A549 (cell line): ENCODE data around the gene DRAXIN. TPM values are rescaled to one million over a fixed set of nuclear protein-coding genes. Genes with fewer than 3 reads are reported as not detected.
A peak's percentile ranks its signal among the peaks of the same experiment; 100 is the strongest.

Experiments
- ATAC-seq, 2 experiments: fragments of 200-7000 bp in 1 of 2; fragments of >200 bp in 1 of 2; cut with Nextera tagmentation in 1 of 2; cut with Tn5 transposase in 1 of 2; 3 replicates each; pipeline versions ENCODE4 v1.8.0 to v1.9.1; 2018 to 2020; ENCODE audit warnings: mild to moderate bottlenecking in 1 of 2, moderate library complexity in 1 of 2
- CTCF ChIA-PET: fragments of 300-600 bp; sonication (Branson Sonifier 250); formaldehyde crosslinking; extraction: SDS; loops from one replicate; lab custom pipeline; 2021; ENCODE audit warnings: antibody characterized with exemption, inconsistent platforms; lab: Yijun Ruan, JAX
- POLR2A ChIA-PET: fragments of 350-600 bp; formaldehyde crosslinking; extraction: SDS; loops from one replicate; lab custom pipeline; 2021; ENCODE audit warnings: antibody characterized with exemption, inconsistent platforms; lab: Yijun Ruan, JAX
- DNase-seq, 2 experiments: peaks; one replicate each; pipeline versions ENCODE4 v3.0.0 to v3.0.0-alpha.2; 2011 to 2016; ENCODE audit warnings: low read depth in 1 of 2, low spot score in 1 of 2
- FAIRE-seq: peaks from 2 replicates; lab custom pipeline; 2011; peaks lifted over from hg19 to GRCh38; lab: Jason Lieb, UNC
- H3K27ac ChIP-seq, 2 experiments: fragments of >200 bp; sonication (Bioruptor Twin); formaldehyde crosslinking; 3 replicates each; pipeline ENCODE4 v1.5.1; 2016 to 2017
- H3K4me1 ChIP-seq: fragments of >200 bp; sonication (Bioruptor Twin); formaldehyde crosslinking; 3 replicates; pipeline ENCODE4 v1.6.1; 2016
- H3K4me2 ChIP-seq: fragments of >200 bp; sonication (Bioruptor Twin); formaldehyde crosslinking; 3 replicates; pipeline ENCODE4 v1.6.1; 2016
- H3K4me3 ChIP-seq: fragments of >200 bp; sonication (Bioruptor Twin); formaldehyde crosslinking; 3 replicates; pipeline ENCODE4 v1.5.1; 2016
- H3K9me3 ChIP-seq: fragments of >200 bp; sonication (Bioruptor Twin); formaldehyde crosslinking; 3 replicates; pipeline ENCODE4 v1.6.1; 2016
- CBX2 ChIP-seq: fragments of 200-600 bp; sonication (generic); IDR thresholded peaks from 2 replicates; pipeline ENCODE4 v1.6.1; 2016; ENCODE audit warnings: low read depth, mild to moderate bottlenecking, borderline replicate concordance
- CBX8 ChIP-seq: fragments of 200-600 bp; sonication (generic); IDR thresholded peaks from 2 replicates; pipeline ENCODE4 v1.6.1; 2016
- CEBPB ChIP-seq, 2 experiments: fragments of >200 bp in 1 of 2; sonication (Bioruptor Twin) in 1 of 2; formaldehyde crosslinking in 1 of 2; IDR thresholded peaks; 2 replicates each; pipeline ENCODE4 v1.6.1; 2012 to 2016
- CHD2 ChIP-seq: fragments of 150-350 bp; IDR thresholded peaks from 2 replicates; pipeline ENCODE4 v1.6.1; 2014; ENCODE audit warnings: low read length; ENCODE audit not compliant: partially characterized antibody
- CTCF ChIP-seq: fragments of >200 bp; sonication (Bioruptor Twin); formaldehyde crosslinking; IDR thresholded peaks from 3 replicates; pipeline ENCODE4 v1.5.1; 2016
- E2F6 ChIP-seq: IDR thresholded peaks from 2 replicates; pipeline ENCODE4 v1.6.1; 2012; ENCODE audit warnings: low read depth, borderline replicate concordance
- ESRRA ChIP-seq: fragments of 150-350 bp; IDR thresholded peaks from 2 replicates; pipeline ENCODE4 v1.6.1; 2014; ENCODE audit warnings: mild to moderate bottlenecking, low read length, borderline replicate concordance
- HEYL ChIP-seq: fragments of 250-450 bp; sonication (Bioruptor Pico); IDR thresholded peaks from 2 replicates; pipeline ENCODE4 v1.8.0; 2021; ENCODE audit warnings: mild to moderate bottlenecking, moderate library complexity
- HOXA7 ChIP-seq: fragments of 250-450 bp; sonication (Bioruptor Pico); IDR thresholded peaks from 2 replicates; pipeline ENCODE4 v1.5.0; 2020; ENCODE audit warnings: mild to moderate bottlenecking, moderate library complexity
- HOXB13 ChIP-seq: fragments of 250-450 bp; sonication (Bioruptor Pico); IDR thresholded peaks from 2 replicates; pipeline ENCODE4 v1.5.0; 2020; ENCODE audit warnings: low read depth, mild to moderate bottlenecking, moderate library complexity
- HOXB5 ChIP-seq: fragments of 250-450 bp; sonication (Bioruptor Pico); IDR thresholded peaks from 2 replicates; pipeline ENCODE4 v1.5.0; 2020; ENCODE audit warnings: mild to moderate bottlenecking, moderate library complexity
- JUN ChIP-seq, 2 experiments: fragments of >200 bp; sonication (Bioruptor Twin); formaldehyde crosslinking; IDR thresholded peaks; 2 replicates in 1 of 2; 3 replicates in 1 of 2; pipeline ENCODE4 v1.6.1; 2016 to 2017
- MAX ChIP-seq: IDR thresholded peaks from 2 replicates; pipeline ENCODE4 v1.6.1; 2012
- MAZ ChIP-seq: fragments of 150-350 bp; IDR thresholded peaks from 2 replicates; pipeline ENCODE4 v1.6.1; 2014; ENCODE audit warnings: antibody characterized with exemption, low read depth, low read length, borderline replicate concordance
- MYC ChIP-seq: IDR thresholded peaks from 2 replicates; pipeline ENCODE4 v1.6.1; 2012; ENCODE audit warnings: mild to moderate bottlenecking, inconsistent platforms, low read length, improper control_type of control experiment, borderline replicate concordance
- NR3C1 ChIP-seq: fragments of >200 bp; sonication (Bioruptor Twin); formaldehyde crosslinking; IDR thresholded peaks from 3 replicates; pipeline ENCODE4 v1.6.1; 2017
- PHF8 ChIP-seq: fragments of 200-600 bp; sonication (generic); IDR thresholded peaks from 2 replicates; pipeline ENCODE4 v1.6.1; 2016; ENCODE audit warnings: low read depth, mild to moderate bottlenecking, antibody characterized with exemption, moderate library complexity, borderline replicate concordance
- POLR2AphosphoS2 ChIP-seq: conservative IDR thresholded peaks from 2 replicates; pipeline ENCODE4 v1.6.1; 2012; ENCODE audit warnings: low read length, improper control_type of control experiment, inconsistent platforms
- RARB ChIP-seq: fragments of 250-450 bp; sonication (Bioruptor Pico); IDR thresholded peaks from 2 replicates; pipeline ENCODE4 v1.8.0; 2021; ENCODE audit warnings: mild to moderate bottlenecking, moderate library complexity
- RCOR1 ChIP-seq: fragments of 150-350 bp; IDR thresholded peaks from 2 replicates; pipeline ENCODE4 v1.6.1; 2014; ENCODE audit warnings: antibody characterized with exemption, low read length, low read depth
- RFX5 ChIP-seq: fragments of 450-650 bp; IDR thresholded peaks from 2 replicates; pipeline ENCODE4 v1.7.1; 2014; ENCODE audit warnings: antibody characterized with exemption, mild to moderate bottlenecking, moderate library complexity
- RNF2 ChIP-seq: fragments of 200-600 bp; sonication (generic); IDR thresholded peaks from 2 replicates; pipeline ENCODE4 v1.6.1; 2016; ENCODE audit warnings: low read depth, mild to moderate bottlenecking, antibody characterized with exemption, moderate library complexity, borderline replicate concordance
- SMC3 ChIP-seq: fragments of >200 bp; sonication (Bioruptor Twin); formaldehyde crosslinking; IDR thresholded peaks from 3 replicates; pipeline ENCODE4 v1.6.1; 2018; ENCODE audit warnings: inconsistent platforms
- TP53 ChIP-seq: fragments of 250-450 bp; sonication (Bioruptor Pico); IDR thresholded peaks from 2 replicates; pipeline ENCODE4 v1.5.0; 2021; ENCODE audit warnings: mild to moderate bottlenecking, moderate library complexity
- ZC3H11A ChIP-seq: fragments of 450-650 bp; IDR thresholded peaks from 2 replicates; pipeline ENCODE4 v1.6.1; 2014; ENCODE audit warnings: antibody characterized with exemption, mild to moderate bottlenecking
- ZFP36 ChIP-seq: fragments of 450-650 bp; IDR thresholded peaks from 2 replicates; pipeline ENCODE4 v1.6.1; 2014; ENCODE audit warnings: borderline replicate concordance; ENCODE audit not compliant: partially characterized antibody
- ZNF302 ChIP-seq: fragments of 250-450 bp; sonication (Bioruptor Pico); IDR thresholded peaks from 2 replicates; pipeline ENCODE4 v1.9.0; 2021; ENCODE audit warnings: inconsistent platforms, mild to moderate bottlenecking, moderate library complexity
- WGBS: methylation state at CpG from one replicate; pipeline ENCODE4 v1.1.6; 2017; ENCODE audit errors: missing lambda C conversion rate; 5-methylcytosine and 5-hydroxymethylcytosine counted together
- polyA plus RNA-seq, 4 experiments: library from polyadenylated mRNA; depleted of rRNA in 3 of 4; stranded (reverse); fragments of >200 nt; fragmentation: RNase III in 1 of 4; extraction: RNeasy Plus Mini Kit Qiagen cat#74134 plus additional on column Dnase treatment in 1 of 4; gene quantifications; 2 replicates in 3 of 4; 3 replicates in 1 of 4; pipeline ENCODE4 v1.2.3, GENCODE V29; 2011 to 2017
- TF ChIP-seq, protein P1 (sequence below): fragments of >200 bp; sonication (Bioruptor Twin); formaldehyde crosslinking; IDR thresholded peaks from 2 replicates; pipeline ENCODE4 v1.6.1; 2016
- TF ChIP-seq, protein P2 (sequence below): fragments of >200 bp; sonication (Bioruptor Twin); formaldehyde crosslinking; IDR thresholded peaks from 3 replicates; pipeline ENCODE4 v1.6.1; 2016
- TF ChIP-seq, protein P3 (sequence below): fragments of 150-350 bp; IDR thresholded peaks from 2 replicates; pipeline ENCODE4 v1.6.1; 2014; ENCODE audit warnings: low read depth, mild to moderate bottlenecking, low read length

Gene DRAXIN
- polyA plus RNA-seq, 2 of the 4 experiments (the other 2 are of a cell fraction) = 0.03 TPM; not detected in 1

DNA sequence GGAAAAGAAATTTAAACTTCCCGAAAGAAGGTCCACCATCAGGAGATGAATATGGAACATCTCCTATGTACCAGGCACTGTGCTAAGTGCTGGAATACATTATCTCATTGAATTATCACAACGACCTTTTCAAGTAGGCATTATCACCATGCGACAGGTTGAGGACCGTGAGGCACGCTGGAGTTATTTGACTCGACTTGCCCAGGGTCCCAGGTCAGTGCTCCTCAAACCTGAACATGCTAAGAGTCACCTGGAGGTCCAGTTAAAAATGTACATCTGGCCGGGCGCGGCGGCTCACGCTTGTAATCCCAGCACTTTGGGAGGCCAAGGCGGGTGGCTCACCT is 28.5 kb downstream of the DRAXIN start:
- DNase-seq = no peak
- Histone ChIP-seq H3K4me3 (no peak overlapping the region), H3K4me2 (peak overlapping the region; percentile 82), H3K4me1 (no peaks in the 10 kb centered on the region), H3K9me3 (no peaks in the 10 kb centered on the region), H3K27ac (no peak overlapping the region)
- no peak for FAIRE-seq
- ATAC-seq = no peak
- CTCF ChIA-PET = interaction anchor here (0.6 to 9.8 kb wide), 29 partner anchors 9 to 683 kb away, joined by 3 to 107 read pairs (median 6); partner anchors contain the start of genes AGTRAP, DRAXIN and FBXO6
- POLR2A ChIA-PET = interaction anchor here (0.9 kb wide), 1 partner anchor 56 kb away, joined by 4 read pairs; the partner anchor contains the start of gene FBXO6
- 32% methylated on average over 12 of the region's 12 CpGs for WGBS
- TF ChIP-seq SMC3 (no peak), ZC3H11A (no peak), HOXA7 (CRISPR knock-in tag) (no peak), RFX5 (no peak), ESRRA (no peak), RARB (no peak), RCOR1 (no peak), E2F6 (no peak), POLR2AphosphoS2 (no peak), PHF8 (no peak), CBX2 (no peak), MAZ (no peak), CBX8 (no peak), MAX (no peak), HEYL (no peak), HOXB13 (no peak)
- TF ChIP-seq, protein P1, sequence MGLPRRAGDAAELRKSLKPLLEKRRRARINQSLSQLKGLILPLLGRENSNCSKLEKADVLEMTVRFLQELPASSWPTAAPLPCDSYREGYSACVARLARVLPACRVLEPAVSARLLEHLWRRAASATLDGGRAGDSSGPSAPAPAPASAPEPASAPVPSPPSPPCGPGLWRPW = no peak
- TF ChIP-seq, protein P2, sequence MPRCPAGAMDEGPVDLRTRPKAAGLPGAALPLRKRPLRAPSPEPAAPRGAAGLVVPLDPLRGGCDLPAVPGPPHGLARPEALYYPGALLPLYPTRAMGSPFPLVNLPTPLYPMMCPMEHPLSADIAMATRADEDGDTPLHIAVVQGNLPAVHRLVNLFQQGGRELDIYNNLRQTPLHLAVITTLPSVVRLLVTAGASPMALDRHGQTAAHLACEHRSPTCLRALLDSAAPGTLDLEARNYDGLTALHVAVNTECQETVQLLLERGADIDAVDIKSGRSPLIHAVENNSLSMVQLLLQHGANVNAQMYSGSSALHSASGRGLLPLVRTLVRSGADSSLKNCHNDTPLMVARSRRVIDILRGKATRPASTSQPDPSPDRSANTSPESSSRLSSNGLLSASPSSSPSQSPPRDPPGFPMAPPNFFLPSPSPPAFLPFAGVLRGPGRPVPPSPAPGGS = no peak
- TF ChIP-seq, protein P3, sequence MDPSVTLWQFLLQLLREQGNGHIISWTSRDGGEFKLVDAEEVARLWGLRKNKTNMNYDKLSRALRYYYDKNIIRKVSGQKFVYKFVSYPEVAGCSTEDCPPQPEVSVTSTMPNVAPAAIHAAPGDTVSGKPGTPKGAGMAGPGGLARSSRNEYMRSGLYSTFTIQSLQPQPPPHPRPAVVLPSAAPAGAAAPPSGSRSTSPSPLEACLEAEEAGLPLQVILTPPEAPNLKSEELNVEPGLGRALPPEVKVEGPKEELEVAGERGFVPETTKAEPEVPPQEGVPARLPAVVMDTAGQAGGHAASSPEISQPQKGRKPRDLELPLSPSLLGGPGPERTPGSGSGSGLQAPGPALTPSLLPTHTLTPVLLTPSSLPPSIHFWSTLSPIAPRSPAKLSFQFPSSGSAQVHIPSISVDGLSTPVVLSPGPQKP = no peak
- TF ChIP-seq, all 56 proteins: peak for 0

- POLR2A ChIA-PET = no interaction called here
- no peak for TF ChIP-seq CTCF
- TF ChIP-seq CHD2 = no peak
- no peak for TF ChIP-seq HOXB5
- TF ChIP-seq MYC = no peak
- no peak for TF ChIP-seq RNF2
- no peak for TF ChIP-seq ZNF302 (CRISPR knock-in tag)
- no peak for TF ChIP-seq CBX2
- TF ChIP-seq CEBPB (IDR thresholded peaks at IDR 0.05) = no peak
- TF ChIP-seq NR3C1 = no peak
- no peak for TF ChIP-seq PHF8
- no peak for TF ChIP-seq JUN (IDR thresholded peaks at IDR 0.05)
- TF ChIP-seq HEYL = no peak
- TF ChIP-seq TP53 (CRISPR knock-in tag) = no peak
- TF ChIP-seq, protein P1 = no peak
- TF ChIP-seq ZC3H11A = no peak
- TF ChIP-seq RFX5 = no peak
- TF ChIP-seq MAX = no peak
- TF ChIP-seq ZFP36 = no peak
- TF ChIP-seq CBX8 = no peak
- CTCF ChIA-PET = interaction anchor here (1.1 to 9.8 kb wide), 17 partner anchors 8 to 683 kb away, joined by 3 to 107 read pairs (median 8); partner anchors contain the start of gene FBXO6
- Histone ChIP-seq H3K9me3 (no peaks in the 10 kb centered on the region), H3K27ac (no peak overlapping the region), H3K4me3 (no peak overlapping the region), H3K4me1 (no peaks in the 10 kb centered on the region), H3K4me2 (no peak overlapping the region)
- no peak for FAIRE-seq
- WGBS = 30% methylated on average over 4 of the region's 4 CpGs
- no peak for DNase-seq
- ATAC-seq = no peak
These were observed 29.0 kb downstream of the DRAXIN start for GRCh38 chr1:11720525-11720924.
